Muscle of leg (tissue), 11 donors: Measurements from ENCODE around the gene SPEF2. TPM values are rescaled to one million over a fixed set of nuclear protein-coding genes. Genes with fewer than 3 reads are reported as not detected.
A peak's percentile ranks its signal among the peaks of the same experiment; 100 is the strongest.
"Not testable (repeated sequence)": the region's sequence is repeated elsewhere in the genome, so short reads cannot be mapped to it uniquely, and the experiment has no call there.

Source experiments
- DNase-seq: peaks from one replicate; pipeline ENCODE4 v3.0.0; 2013
- H3K27ac ChIP-seq: one replicate; pipeline ENCODE4 v1.5.1; 2013; ENCODE audit warnings: mild to moderate bottlenecking, low read length, control low read depth
- H3K27me3 ChIP-seq: one replicate; pipeline ENCODE4 v1.6.1; 2013; ENCODE audit warnings: low read length; ENCODE audit not compliant: control insufficient read depth, insufficient read depth
- H3K36me3 ChIP-seq: one replicate; pipeline ENCODE4 v1.6.1; 2013; ENCODE audit warnings: low read length; ENCODE audit not compliant: control insufficient read depth, insufficient read depth
- H3K4me1 ChIP-seq: one replicate; pipeline ENCODE4 v1.6.1; 2013; ENCODE audit warnings: low read length; ENCODE audit not compliant: control insufficient read depth, insufficient read depth
- H3K4me3 ChIP-seq: one replicate; pipeline ENCODE4 v1.5.1; 2013; ENCODE audit warnings: low read length, control low read depth
- H3K9me3 ChIP-seq: replicated peaks from 2 replicates; pipeline ENCODE4 v1.6.1; 2013; ENCODE audit warnings: low read depth, low read length; ENCODE audit not compliant: control insufficient read depth
- WGBS: methylation state at CpG from one replicate; pipeline ENCODE4 v1.1.5; 2013; ENCODE audit warnings: missing lambda C conversion rate; ENCODE audit not compliant: insufficient coverage; 5-methylcytosine and 5-hydroxymethylcytosine counted together
- polyA plus RNA-seq, 8 donors: library from polyadenylated mRNA; unstranded; fragments of 120-200 nt; gene quantifications; one replicate each; pipeline versions ENCODE4 v1.2.1 to v1.2.3, GENCODE V29; 2013; ENCODE audit warnings: inconsistent platforms in 1 of 8, low replicate concordance in 1 of 8; ENCODE audit not compliant: insufficient read length in 8 of 8, insufficient read depth in 1 of 8
- total RNA-seq: library from RNA; stranded (reverse); fragments of 120-200 nt; gene quantifications from one replicate; pipeline ENCODE4 v1.2.4, GENCODE V29; 2013

Gene SPEF2
- total and polyA plus RNA-seq, 9 donors = 5.1 to 10.3 (median 8.3) TPM

- Histone ChIP-seq H3K4me3 (no peak overlapping the region), H3K36me3 (no peaks in the 10 kb centered on the region), H3K27me3 (no peaks in the 10 kb centered on the region), H3K27ac (peak overlapping the region; percentile 74), H3K4me1 (peaks cover 13% of the 10 kb centered on the region), H3K9me3 (peaks cover 12% of the 10 kb centered on the region)
- peak; percentile 70 for DNase-seq
Observed at GRCh38 chr5:35847491-35847890, 229.8 kb downstream of the SPEF2 start.

- H3K36me3 ChIP-seq = no peaks in the 10 kb centered on the region
- H3K27ac ChIP-seq = peak overlapping the region; percentile 74
- H3K4me1 ChIP-seq = peaks cover 13% of the 10 kb centered on the region
- H3K4me3 ChIP-seq = no peak overlapping the region
- peak; percentile 74 for DNase-seq
- peaks cover 12% of the 10 kb centered on the region for H3K9me3 ChIP-seq
- 14% methylated on average over 1 of the region's 3 CpGs for WGBS
- H3K27me3 ChIP-seq = no peaks in the 10 kb centered on the region
Observed at GRCh38 chr5:35847961-35848360, 230.3 kb downstream of the SPEF2 start.

- no peak overlapping the region for H3K27ac ChIP-seq
- H3K36me3 ChIP-seq = no peaks in the 10 kb centered on the region
- peaks cover 12% of the 10 kb centered on the region for H3K9me3 ChIP-seq
- no peak overlapping the region for H3K4me3 ChIP-seq
- H3K27me3 ChIP-seq = no peaks in the 10 kb centered on the region
- no peak for DNase-seq
- WGBS = 90% methylated on average over 2 of the region's 6 CpGs
- peaks cover 16% of the 10 kb centered on the region for H3K4me1 ChIP-seq
Observed at GRCh38 chr5:35849860-35850259, 232.2 kb downstream of the SPEF2 start.

GRCh38 chr5:35850967-35851680 lies 233.5 kb downstream of the SPEF2 start:
- H3K4me3 ChIP-seq = no peak overlapping the region
- no peaks in the 10 kb centered on the region for H3K36me3 ChIP-seq
- DNase-seq = peak; percentile 61
- no peak overlapping the region for H3K27ac ChIP-seq
- peaks cover 3% of the 10 kb centered on the region for H3K9me3 ChIP-seq
- 40% methylated on average over 1 of the region's 8 CpGs for WGBS
- H3K4me1 ChIP-seq = peaks cover 16% of the 10 kb centered on the region
- H3K27me3 ChIP-seq = no peaks in the 10 kb centered on the region

GRCh38 chr5:35852084-35852734 lies 234.5 kb downstream of the SPEF2 start:
- WGBS = 68% methylated on average over 4 of the region's 8 CpGs
- Histone ChIP-seq H3K9me3 (peaks cover 2% of the 10 kb centered on the region), H3K27me3 (no peaks in the 10 kb centered on the region), H3K4me1 (peaks cover 16% of the 10 kb centered on the region), H3K4me3 (no peak overlapping the region), H3K36me3 (no peaks in the 10 kb centered on the region), H3K27ac (no peak overlapping the region)
- peak; percentile 31 for DNase-seq

GRCh38 chr5:35852773-35853172 lies 235.1 kb downstream of the SPEF2 start:
- peaks cover 12% of the 10 kb centered on the region for H3K4me1 ChIP-seq
- H3K9me3 ChIP-seq = no peaks in the 10 kb centered on the region
- H3K4me3 ChIP-seq = no peak overlapping the region
- no peak for DNase-seq
- no peaks in the 10 kb centered on the region for H3K27me3 ChIP-seq
- H3K27ac ChIP-seq = no peak overlapping the region
- H3K36me3 ChIP-seq = no peaks in the 10 kb centered on the region

- no peak overlapping the region for H3K27ac ChIP-seq
Observed at GRCh38 chr5:35853631-35854030, 236.0 kb downstream of the SPEF2 start.

GRCh38 chr5:35854248-35854647 lies 236.6 kb downstream of the SPEF2 start:
- Histone ChIP-seq H3K4me3 (no peak overlapping the region), H3K27ac (no peak overlapping the region), H3K9me3 (no peaks in the 10 kb centered on the region), H3K27me3 (no peaks in the 10 kb centered on the region), H3K4me1 (peaks cover 6% of the 10 kb centered on the region), H3K36me3 (no peaks in the 10 kb centered on the region)
- 100% methylated on average over 1 of the region's 1 CpG for WGBS
- no peak for DNase-seq

More at GRCh38 chr5:35853631-35854030, 236.0 kb downstream of the SPEF2 start:
- H3K36me3 ChIP-seq = no peaks in the 10 kb centered on the region
- H3K4me3 ChIP-seq = no peak overlapping the region
- H3K9me3 ChIP-seq = no peaks in the 10 kb centered on the region
- no peak for DNase-seq
- peaks cover 6% of the 10 kb centered on the region for H3K4me1 ChIP-seq
- 88% methylated on average over 3 of the region's 3 CpGs for WGBS
- H3K27me3 ChIP-seq = no peaks in the 10 kb centered on the region

- WGBS = no CpG with 5 or more reads among the region's 1 CpG
- Histone ChIP-seq H3K36me3 (no peaks in the 10 kb centered on the region), H3K9me3 (no peaks in the 10 kb centered on the region), H3K4me1 (peaks cover 4% of the 10 kb centered on the region), H3K27me3 (no peaks in the 10 kb centered on the region), H3K4me3 (no peak overlapping the region), H3K27ac (no peak overlapping the region)
- DNase-seq = no peak
Observed at GRCh38 chr5:35855187-35855586, 237.5 kb downstream of the SPEF2 start.

GRCh38 chr5:35856186-35856764 lies 238.6 kb downstream of the SPEF2 start:
- WGBS = 100% methylated on average over 4 of the region's 5 CpGs
- not testable (repeated sequence) for H3K36me3 ChIP-seq

More at GRCh38 chr5:35856186-35856764, 238.6 kb downstream of the SPEF2 start:
- not testable (repeated sequence) for H3K27ac ChIP-seq, H3K4me1 ChIP-seq, H3K9me3 ChIP-seq, H3K27me3 ChIP-seq, DNase-seq, H3K4me3 ChIP-seq
